ENCODE measurements around the gene HOXB1.

Gene HOXB1

GRCh38 chr17:48567209-48567608 lies 36.4 kb upstream of the HOXB1 start:
- no peak for DNase-seq

- no peak for DNase-seq
Measured at GRCh38 chr17:48566717-48567116, 35.9 kb upstream of the HOXB1 start.

GRCh38 chr17:48565925-48566710 lies 35.3 kb upstream of the HOXB1 start:
- DNase-seq: no peak

GRCh38 chr17:48565022-48565554 lies 34.3 kb upstream of the HOXB1 start:
- no peak for DNase-seq

- DNase-seq: no peak
Measured at GRCh38 chr17:48564188-48565021, 33.6 kb upstream of the HOXB1 start.

- DNase-seq: no peak
Measured at GRCh38 chr17:48563867-48564187, 33.0 kb upstream of the HOXB1 start.

- DNase-seq: no peak
Measured at GRCh38 chr17:48563385-48563838, 32.6 kb upstream of the HOXB1 start.

- DNase-seq: no peak
Measured at GRCh38 chr17:48562934-48563333, 32.1 kb upstream of the HOXB1 start.

- DNase-seq: peak; percentile 93
Measured at GRCh38 chr17:48561884-48562810, 31.3 kb upstream of the HOXB1 start.

GRCh38 chr17:48559840-48560817 lies 29.3 kb upstream of the HOXB1 start:
- DNase-seq: no peak

- no peak for DNase-seq
Measured at GRCh38 chr17:48559122-48559839, 28.5 kb upstream of the HOXB1 start.

- no peak for DNase-seq
Measured at GRCh38 chr17:48558831-48559121, 28.0 kb upstream of the HOXB1 start.

- DNase-seq: no peak
Measured at GRCh38 chr17:48558057-48558830, 27.4 kb upstream of the HOXB1 start.

- no peak for DNase-seq
Measured at GRCh38 chr17:48556576-48557401, 26.0 kb upstream of the HOXB1 start.

- no peak for DNase-seq
Measured at GRCh38 chr17:48556229-48556575, 25.4 kb upstream of the HOXB1 start.

- DNase-seq: peak; percentile 91
Measured at GRCh38 chr17:48555258-48556228, 24.7 kb upstream of the HOXB1 start.

GRCh38 chr17:48554412-48555257 lies 23.8 kb upstream of the HOXB1 start:
- DNase-seq: no peak

Data from 8988T (cell line).